HG03196 (cell line): ENCODE results near the gene APOBEC3H.
A peak's percentile ranks its signal among the peaks of the same experiment; 100 is the strongest.

Source experiments
- ATAC-seq: cut with Tn5 transposase; IDR thresholded peaks from one replicate; pipeline ENCODE4 v1.9.1; 2021; ENCODE audit not compliant: unreplicated experiment

The APOBEC3H gene

DNA sequence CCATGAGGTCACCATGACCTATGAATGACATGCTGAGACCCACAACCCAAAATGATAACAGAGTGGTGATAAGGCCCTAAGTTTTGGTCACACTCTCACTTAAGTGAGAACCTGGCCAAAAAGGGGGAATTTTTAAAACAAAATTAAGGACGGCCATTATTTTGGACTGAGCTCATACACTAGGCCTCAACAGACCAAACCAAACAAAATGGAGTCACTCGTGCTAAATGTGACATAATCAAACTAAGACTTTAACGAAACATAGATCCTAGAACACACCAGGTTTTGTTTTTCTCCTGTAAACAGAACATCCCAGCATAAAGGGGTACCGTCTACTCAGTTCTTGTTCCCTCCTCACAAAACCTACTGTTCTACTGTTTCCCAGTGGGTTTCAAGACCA lies 11.4 kb downstream of the APOBEC3H start:
- no peak for ATAC-seq

DNA sequence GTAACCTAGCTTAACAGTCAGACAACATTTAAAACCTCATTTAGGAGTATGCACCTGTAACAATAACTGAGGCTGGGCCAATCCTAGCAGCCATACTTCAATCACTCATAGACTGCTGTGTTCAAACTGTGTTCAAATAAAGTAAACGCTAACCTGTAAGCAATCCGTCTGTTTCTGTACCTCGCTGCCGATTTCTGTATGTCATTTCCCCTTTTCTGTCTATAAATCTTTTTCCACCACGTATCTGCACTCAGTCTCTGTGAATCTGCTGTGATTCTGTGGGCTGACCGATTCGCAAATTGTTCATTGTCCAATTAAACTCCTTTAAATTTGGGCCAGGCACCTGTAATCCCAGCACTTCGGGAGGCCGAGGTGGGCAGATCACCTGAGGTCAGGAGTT lies 12.3 kb downstream of the APOBEC3H start:
- no peak for ATAC-seq

DNA sequence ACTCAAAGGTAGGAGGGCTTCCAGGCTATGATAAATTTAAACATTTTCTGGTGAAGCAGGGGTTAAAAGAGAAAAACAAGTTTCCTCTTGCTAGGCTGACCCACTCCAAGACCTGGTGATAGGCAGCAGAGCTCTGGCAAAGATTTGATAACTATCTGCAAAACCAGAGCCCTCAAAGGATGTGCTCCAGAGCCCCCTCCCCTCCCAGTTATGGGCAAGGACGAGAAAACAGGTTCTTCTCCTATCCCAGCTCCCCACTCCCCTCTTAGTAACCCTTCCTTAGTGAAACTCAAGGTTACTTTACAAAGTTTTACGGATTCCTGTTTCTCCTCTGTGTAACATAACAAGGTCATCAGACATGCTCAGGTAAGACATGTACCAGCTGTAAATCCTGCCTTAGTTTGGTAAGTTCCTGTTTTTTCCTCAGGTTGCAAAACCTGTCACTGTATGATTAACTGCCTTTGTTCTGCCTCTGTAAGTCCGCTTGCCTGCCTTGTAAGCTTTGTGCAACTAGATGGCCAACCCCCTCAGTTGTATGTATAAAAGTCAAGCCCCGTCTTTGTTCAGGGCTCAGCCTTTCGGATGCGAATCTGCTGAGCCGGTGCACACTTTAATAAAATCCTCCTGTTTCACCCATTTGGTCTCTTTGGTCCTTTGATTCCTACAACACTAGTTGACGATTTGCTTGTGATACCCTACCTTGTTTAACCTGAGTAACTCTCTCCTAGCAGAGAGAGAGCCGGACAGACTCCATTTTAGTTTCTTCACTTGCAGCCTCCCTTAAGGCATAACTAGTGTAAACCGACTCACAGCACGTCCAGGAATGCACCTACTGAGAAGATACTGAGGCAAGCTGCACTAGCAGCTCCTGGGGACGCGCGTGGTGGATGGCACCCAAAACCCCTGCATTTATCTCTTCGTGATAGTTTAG lies 13.9 kb downstream of the APOBEC3H start:
- no peak for ATAC-seq

DNA sequence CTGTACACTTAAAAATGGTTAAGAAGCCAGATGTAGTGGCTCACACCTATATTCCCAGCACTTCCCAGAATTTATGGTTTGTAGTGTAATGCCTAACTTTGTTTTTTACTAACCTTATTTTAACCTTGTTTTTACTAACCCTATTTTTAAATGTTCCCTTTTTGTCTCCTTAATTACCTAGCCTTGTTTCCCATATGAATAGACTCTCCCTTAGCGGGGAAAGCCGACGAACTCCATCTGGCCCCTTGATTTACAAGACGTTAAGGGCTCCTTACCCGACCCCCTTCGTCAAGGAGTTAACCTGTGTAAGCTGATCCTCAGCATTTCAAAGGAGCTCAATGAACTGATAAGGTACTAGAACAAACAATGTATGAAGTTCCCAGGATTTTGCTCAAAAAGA lies 17.1 kb downstream of the APOBEC3H start:
- ATAC-seq, result no peak

DNA sequence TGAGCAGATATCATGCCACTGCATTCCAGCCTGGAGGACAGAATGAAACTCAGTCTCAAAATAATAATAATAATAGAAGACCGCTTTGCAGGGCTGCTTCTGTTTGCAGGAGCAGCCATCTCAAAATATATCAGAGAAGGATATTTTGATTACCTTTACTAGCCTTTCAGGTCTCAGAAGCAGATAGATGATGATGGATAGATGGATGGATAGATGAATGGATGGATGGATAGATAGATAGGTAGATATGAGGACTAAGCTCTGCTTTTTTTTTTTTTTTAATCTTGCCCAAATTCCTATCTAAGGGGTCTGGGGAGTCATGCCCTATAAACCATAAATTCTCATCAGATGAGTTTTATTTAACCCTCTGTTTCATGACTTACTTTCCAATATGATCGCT lies 18.5 kb downstream of the APOBEC3H start:
- no peak for ATAC-seq

DNA sequence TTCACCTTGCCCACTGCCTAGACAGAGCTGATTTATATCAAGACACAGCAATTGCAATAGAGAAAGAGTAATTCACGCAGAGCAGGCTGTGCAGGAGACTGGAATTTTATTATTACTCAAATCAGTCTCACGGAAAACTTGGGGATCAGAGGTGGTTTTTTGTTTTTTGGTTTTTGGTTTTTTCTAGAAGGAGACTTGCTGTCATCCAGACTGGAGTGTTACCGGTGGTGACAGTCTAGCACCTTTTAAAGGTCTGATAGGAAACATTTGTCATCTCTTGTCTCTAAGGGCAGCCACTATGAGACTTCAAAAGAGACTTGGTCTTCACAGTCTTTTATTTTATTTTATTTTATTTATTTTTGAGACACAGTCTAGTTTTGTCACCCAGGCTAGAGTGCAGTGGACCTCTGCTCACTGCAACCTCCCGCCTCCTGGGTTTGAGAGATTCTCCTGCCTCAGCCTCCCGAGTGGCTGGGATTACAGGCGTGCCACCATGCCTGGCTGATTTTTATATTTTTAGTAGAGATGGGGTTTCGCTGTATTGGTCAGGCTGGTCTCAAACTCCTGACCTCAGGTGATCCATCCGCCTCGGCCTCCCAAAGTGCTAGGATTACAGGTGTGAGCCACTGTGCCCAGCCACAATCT lies 19.1 kb downstream of the APOBEC3H start:
- ATAC-seq, result no peak

DNA sequence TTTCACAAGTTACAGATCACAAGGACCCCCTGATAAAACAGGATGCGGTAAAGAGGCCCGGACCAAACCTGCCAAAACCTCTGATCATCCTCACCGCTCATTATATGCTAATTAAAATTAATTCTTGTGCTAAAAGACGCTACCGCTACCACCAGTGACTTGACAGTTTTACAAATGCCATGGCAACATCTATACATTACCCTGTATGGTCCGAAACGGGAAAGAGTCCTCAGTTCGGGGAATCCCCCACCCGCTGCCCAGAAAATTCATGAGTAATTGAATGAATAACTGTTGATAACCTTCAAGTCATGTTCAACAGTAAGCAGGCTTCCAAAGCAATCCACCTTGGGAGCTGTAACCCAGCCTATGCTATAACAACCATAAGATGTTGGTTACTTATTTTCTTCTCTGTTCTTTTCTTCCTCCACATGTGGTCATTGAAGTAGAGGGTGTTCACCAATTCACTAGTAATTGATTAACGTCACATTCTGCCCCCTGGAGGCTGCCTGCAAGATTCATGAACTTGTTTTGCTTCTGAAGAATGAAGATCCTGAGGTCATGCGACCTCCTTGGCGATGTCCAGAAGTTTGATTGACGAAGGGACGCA lies 20.6 kb downstream of the APOBEC3H start:
- peak; percentile 47 for ATAC-seq

DNA sequence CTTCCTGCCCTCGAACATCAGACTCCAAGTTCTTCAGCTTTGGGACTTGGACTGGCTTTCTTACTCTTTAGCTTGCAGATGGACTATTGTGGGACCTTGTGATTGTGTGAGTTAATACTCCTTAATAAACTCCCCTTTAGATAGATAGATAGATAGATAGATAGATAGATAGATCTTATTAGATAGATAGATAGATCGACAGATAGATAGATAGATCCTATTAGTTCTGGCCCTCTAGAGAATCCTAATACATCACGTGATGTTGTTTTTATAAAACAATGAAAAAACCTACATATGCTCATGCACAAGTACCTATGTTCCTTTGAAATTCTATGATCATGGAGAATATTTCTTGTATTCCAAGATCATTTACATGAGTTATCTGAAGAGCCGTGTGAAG lies 23.9 kb downstream of the APOBEC3H start:
- ATAC-seq, result no peak

DNA sequence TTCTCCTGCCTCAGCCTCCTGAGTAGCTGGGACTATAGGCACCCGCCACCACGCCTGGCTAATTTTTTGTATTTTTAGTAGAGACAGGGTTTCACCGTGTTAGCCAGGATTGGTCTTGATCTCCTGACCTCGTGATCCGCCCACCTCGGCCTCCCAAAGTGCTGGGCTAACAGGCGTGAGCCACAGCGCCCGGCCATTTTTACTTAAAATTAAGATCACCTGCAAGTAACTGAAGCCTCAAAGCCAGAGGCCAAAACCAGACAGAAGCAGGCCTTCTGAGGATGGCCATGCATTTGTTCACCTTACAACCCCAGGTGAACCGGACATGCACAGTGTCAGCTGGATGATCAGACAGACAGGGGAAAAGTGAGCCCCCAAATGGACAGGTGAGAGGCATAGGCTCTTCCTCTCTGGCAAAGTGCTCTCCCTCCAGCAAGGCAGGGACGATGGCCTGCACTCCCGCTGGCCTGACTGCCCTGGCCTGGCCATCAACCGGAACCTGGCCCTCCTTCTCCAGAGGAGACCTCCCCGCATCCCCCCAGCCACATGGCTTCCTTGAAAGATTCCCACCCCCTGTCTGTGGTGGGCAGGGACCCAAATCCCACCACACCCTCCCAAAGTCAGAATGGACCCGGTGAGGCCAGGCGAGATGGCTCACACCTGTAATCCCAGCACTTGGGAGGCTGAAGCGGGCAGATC lies 25.9 kb downstream of the APOBEC3H start:
- ATAC-seq, result no peak

DNA sequence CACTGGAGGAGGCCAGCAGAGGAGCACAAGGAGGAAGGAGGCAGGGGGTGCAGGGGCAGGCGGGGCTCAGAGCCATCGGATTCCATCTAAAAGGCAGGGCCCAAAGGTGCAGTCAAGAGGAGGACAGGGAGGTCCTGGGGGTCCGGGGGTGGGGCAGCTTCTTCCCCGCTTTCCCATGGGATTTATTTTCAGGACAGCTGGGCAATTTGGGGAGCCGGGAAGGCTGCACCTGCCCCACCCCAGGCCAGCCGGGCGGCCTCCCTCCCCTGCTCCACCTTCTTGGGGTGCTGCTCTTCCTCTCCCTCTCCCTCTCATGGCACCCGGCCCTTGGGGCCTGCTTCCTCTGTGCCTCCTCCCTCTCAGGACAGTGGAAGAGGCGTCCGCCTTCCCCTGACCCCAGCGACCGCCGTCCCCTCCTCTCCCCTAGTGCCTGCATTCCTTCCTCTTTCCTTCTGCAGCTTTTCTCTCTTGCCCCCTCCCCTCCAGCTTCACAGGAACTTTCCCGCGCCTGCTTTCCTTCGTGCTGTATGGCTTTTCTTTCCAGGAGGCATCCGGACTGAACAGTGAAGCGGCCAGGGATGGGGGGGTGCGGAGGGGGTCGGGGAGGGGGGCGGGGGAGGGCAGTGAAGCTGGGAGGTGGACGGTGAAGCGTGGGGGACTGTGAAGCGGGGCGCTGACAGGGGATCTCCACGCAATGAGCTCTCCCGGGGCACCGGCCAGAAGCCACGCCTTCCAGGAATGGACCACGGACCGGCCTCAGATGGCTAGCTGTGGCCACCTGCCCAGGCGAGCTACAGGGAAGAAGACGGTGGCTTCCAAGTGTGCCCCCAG lies 26.9 kb downstream of the APOBEC3H start:
- ATAC-seq, result no peak

DNA sequence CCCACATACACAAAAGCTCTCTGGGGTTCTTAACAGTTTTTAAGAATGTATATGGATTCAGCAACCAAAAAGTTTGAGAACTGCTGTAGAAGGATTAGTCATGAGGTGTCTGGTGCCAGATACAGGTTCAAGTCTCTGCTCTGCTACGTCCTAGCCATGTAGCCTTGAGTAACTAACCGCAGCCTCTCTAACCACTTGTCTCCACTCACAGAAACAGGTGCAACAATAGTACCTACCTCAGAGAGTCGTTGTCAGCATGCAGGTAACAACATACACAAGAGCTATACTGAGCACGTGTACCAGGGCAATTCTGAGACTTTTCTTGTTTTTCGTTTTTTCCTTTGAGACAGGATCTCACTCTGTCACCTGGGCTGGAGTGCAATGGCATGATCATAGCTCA lies 28.6 kb downstream of the APOBEC3H start:
- ATAC-seq, result no peak

DNA sequence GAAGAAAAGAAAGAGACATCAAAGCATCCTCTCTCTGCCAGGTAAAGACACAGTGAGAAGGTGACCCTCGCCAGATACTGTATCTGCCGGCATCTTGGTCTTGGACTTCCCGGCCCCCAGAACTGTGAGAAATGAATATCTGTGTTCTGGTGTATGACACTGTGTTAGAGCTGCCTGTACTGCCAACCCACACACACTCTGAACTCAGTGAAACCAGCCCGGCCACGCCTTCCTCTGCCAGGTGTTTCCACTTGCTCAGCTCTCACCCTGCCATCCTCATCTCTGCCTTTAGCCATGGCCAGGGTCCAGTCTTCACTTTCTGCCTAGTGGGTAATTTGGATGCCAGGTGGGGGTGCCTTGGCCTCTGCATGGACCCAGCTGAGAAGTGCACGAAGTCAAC lies 31.5 kb downstream of the APOBEC3H start:
- ATAC-seq, result no peak

DNA sequence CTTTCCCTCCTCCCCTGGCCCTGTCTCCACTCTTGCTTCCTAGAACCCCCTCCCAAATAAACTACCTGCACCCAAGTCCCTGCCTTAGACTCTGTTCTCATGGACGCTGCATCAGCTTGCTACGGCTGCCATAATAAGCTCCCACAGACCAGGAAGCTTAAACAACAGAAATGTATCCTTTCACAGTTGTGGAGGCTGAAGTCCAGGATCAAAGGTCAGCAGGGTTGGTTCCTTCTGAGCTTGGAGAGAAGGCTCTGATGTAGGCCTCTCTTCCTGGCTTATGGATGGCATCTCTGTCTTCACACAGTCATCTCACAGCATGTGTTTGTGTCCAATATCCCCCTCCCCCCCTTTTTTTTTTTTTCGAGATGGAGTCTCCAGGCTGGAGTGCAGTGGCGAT lies 32.0 kb downstream of the APOBEC3H start:
- no peak for ATAC-seq

DNA sequence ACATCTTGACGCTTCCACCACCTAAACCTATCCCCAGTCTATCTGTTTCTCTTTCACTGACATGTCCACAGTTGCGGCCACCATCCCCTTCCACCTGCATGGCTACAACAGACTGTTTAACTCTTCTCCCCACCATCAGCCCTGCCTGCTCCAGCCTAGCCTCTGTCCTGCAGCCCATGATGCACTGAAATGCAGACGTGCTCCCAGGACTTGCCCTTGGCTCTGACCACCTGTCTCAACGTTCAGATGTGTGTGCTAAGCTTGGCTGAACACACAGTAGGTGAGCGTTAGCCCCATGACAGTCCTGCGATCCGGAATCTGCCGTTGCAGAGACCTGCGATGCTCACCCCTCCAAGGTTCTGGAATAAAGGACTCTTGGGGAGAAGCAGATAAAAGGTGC lies 32.7 kb downstream of the APOBEC3H start:
- ATAC-seq, result no peak

DNA sequence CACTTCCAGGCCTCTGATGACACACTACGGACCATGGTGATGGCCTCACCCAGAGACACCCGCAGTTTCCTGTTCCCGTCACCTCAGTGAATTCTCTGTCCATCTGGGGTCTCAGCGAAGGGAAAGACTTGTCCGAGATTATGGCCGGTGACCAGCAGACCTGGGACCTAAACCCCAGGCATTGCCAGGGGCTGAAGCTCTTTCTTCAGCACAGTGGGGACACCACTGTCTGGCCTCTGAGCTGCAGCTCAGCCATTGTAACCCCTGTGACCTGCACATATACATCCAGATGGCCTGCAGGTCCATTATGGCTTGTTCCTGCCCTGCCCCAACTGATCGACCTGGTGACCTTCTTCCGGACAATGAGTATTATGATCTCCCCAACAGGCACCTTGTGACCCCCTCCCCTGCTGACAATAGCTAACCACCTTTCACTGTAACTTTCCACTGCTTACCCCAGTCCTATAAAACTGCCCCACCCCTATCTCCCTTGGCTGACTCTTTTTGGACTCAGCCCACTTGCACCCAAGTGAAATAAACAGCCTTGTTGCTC lies 33.2 kb downstream of the APOBEC3H start:
- no peak for ATAC-seq

DNA sequence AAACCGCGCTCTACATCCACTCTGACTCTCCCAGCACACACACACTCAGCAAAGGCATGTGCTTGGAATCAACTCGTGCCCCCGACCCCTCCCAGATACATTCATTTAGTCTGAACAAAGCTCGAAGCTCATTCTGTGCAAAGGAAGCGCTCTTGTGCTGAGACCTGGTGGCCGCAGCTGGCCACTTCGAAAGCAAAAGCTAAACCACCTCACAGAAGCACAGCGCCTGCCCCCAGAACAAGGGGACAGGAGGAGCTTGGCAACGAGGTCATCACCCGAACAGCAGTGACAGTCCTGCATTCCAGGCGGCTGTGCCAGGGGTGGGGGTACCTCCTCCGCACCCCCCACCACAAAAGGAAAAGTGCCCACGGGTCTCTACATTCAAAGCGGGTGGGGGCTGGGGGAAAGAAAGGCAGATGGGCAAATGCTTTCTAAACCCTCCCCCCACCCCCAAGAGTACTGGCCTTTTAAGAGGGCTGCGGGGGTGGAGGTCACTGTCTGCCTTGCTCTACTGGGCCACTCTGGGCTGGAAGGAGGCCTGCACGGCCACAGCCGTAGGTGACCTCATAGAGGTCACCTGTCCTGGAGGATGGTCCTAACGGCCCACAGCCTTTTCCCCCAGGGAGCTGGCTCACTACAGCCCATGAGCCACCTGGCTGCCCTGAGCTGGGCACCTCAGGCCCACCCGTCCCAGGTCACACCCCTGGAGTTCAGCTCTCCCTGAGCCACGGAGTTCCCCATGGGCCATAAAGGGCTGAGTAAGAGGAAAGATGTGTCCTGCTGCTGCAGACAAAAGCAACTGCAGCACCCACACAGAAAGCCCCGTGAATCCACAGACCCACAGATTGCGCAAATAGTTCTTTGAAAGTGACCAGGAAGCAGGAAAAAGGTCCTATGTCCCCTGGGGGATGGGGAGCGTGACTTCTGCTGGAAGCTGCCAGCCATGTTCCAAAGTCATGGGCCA lies 34.1 kb downstream of the APOBEC3H start:
- no peak for ATAC-seq

DNA sequence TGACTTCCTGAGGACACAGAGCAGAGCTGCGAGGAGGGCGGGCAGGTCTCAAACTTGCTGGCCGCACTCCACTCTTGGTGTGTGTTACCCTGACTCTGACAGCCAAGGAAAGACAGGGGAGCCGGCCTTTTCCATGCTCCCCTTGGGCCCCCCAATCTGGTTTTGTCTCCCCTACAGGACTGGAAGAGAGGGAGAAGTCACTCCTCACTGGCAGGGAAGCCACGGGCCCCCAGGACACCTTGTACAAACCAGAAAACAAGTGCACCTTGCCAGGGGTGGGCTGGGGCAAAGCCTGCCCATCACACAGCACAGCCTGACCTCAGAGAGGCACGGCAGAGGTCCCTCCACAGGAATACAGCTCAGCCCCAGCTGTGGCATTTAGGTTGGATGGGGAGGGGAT lies 35.2 kb downstream of the APOBEC3H start:
- ATAC-seq, result no peak

DNA sequence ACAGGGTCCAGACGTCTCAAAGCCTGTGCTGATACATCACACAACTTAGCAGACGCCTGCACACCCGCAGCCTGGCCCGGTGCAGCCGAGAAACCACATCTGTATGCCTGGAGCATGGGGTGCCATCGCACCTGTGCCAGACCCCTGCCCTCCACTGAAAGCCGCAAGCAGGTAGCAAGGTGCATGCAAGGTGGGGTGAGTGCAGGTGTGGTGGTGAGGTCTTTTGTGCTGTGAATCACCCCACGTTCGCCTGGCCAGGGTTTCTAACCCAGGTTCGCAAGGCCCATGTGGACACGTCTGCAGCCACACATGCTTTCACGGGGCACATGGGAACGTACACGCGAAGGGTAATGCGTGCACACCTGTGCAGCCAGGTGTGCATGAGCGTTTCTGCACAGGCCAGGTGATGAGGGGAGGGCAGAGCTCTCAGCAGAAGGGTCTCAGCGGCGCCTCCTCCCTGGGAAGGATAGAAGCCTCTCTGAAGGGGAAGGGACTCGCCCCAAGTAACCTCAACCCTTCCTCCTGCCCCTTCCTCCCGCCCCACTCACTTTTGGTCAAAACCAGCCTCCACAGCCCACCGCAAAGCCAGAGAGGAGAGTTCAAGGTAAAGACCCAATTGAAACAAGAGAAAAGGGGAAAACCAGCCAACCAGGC lies 36.0 kb downstream of the APOBEC3H start:
- no peak for ATAC-seq

DNA sequence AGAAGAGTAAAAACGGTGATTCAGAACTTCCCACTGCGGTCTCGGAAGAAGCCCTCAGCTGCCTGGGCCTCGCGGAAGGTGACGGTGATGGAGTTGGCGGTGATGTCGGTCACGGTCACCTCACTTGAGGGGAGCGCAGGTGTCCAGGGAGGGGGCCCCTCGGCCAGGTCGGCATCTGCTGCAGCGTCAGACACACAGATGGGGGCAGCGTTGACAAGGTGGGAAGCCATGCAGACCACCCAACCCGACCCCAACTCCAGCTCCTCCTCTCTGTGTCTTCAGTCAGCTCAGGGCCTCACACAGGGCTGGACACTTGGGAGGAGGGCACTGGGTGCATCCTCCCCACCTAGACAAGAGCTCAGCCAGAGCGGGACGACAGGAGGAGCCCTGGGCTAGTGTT lies 36.8 kb downstream of the APOBEC3H start:
- ATAC-seq, result no peak
